GM23338 (cell line): ENCODE data around the gene GZMB. TPM values are rescaled to one million over a fixed set of nuclear protein-coding genes. Genes with fewer than 3 reads are reported as not detected.

Experiments
- ATAC-seq: fragments of 200-7000 bp; cut with Tn5 transposase; 3 replicates; pipeline ENCODE4 v1.9.1; 2020
- DNase-seq: peaks from one replicate; pipeline ENCODE4 v3.0.0-alpha.2; 2015; ENCODE audit warnings: low spot score
- H2AFZ ChIP-seq: fragments of 200-600 bp; sonication (generic); 2 replicates; pipeline ENCODE4 v1.8.0; 2016; ENCODE audit warnings: antibody characterized with exemption, mild to moderate bottlenecking, moderate library complexity
- H3F3A ChIP-seq: fragments of 200-600 bp; sonication (generic); replicated peaks from 2 replicates; pipeline ENCODE4 v1.8.0; 2017; ENCODE audit warnings: antibody characterized with exemption, mixed run types, low read depth
- H3K27ac ChIP-seq: fragments of 200-600 bp; sonication (generic); 2 replicates; pipeline ENCODE4 v1.6.1; 2016; ENCODE audit warnings: low read depth
- H3K27me3 ChIP-seq: fragments of 200-600 bp; sonication (generic); 2 replicates; pipeline ENCODE4 v1.8.0; 2016; ENCODE audit warnings: mild to moderate bottlenecking, mixed run types, moderate library complexity; ENCODE audit not compliant: insufficient read depth
- H3K36me3 ChIP-seq: fragments of 200-600 bp; sonication (generic); 2 replicates; pipeline ENCODE4 v1.8.0; 2016; ENCODE audit warnings: mild to moderate bottlenecking; ENCODE audit not compliant: insufficient read depth
- H3K4me1 ChIP-seq: fragments of 200-600 bp; sonication (generic); 2 replicates; pipeline ENCODE4 v1.8.0; 2016; ENCODE audit warnings: mild to moderate bottlenecking, moderate library complexity; ENCODE audit not compliant: insufficient read depth
- H3K4me2 ChIP-seq: fragments of 200-600 bp; sonication (generic); 2 replicates; pipeline ENCODE4 v1.7.1; 2017; ENCODE audit warnings: mixed run types
- H3K4me3 ChIP-seq: fragments of 200-600 bp; sonication (generic); 2 replicates; pipeline ENCODE4 v1.6.1; 2016; ENCODE audit warnings: mixed run types
- H3K79me2 ChIP-seq: fragments of 200-600 bp; sonication (generic); replicated peaks from 2 replicates; pipeline ENCODE4 v1.8.0; 2017; ENCODE audit warnings: mild to moderate bottlenecking; ENCODE audit not compliant: insufficient read depth
- H3K9me2 ChIP-seq: fragments of 200-600 bp; sonication (generic); 2 replicates; pipeline ENCODE4 v1.8.0; 2017; ENCODE audit not compliant: insufficient read depth
- H4K20me1 ChIP-seq: fragments of 200-600 bp; sonication (generic); replicated peaks from 2 replicates; pipeline ENCODE4 v1.8.0; 2017; ENCODE audit warnings: mild to moderate bottlenecking; ENCODE audit not compliant: insufficient read depth
- H3K27ac Mint-ChIP-seq: 2 replicates; pipeline ENCODE4 v1.8.0; 2020; ENCODE audit warnings: inconsistent platforms, mild to moderate bottlenecking, moderate library complexity, mixed read lengths
- H3K27me3 Mint-ChIP-seq: 3 replicates; pipeline ENCODE4 v1.8.0; 2022; ENCODE audit warnings: low read depth, mild to moderate bottlenecking, moderate library complexity, mixed read lengths, inconsistent platforms; ENCODE audit not compliant: insufficient read depth, poor library complexity
- H3K36me3 Mint-ChIP-seq: 3 replicates; pipeline ENCODE4 v1.8.0; 2021; ENCODE audit warnings: low read depth, mild to moderate bottlenecking, inconsistent platforms, moderate library complexity, mixed read lengths
- H3K4me1 Mint-ChIP-seq: 3 replicates; pipeline ENCODE4 v1.8.0; 2020; ENCODE audit warnings: mild to moderate bottlenecking, inconsistent platforms, mixed read lengths
- H3K4me3 Mint-ChIP-seq: 3 replicates; pipeline ENCODE4 v1.8.0; 2021; ENCODE audit warnings: moderate library complexity, mild to moderate bottlenecking, inconsistent platforms, mixed read lengths
- H3K9me3 Mint-ChIP-seq: 3 replicates; pipeline ENCODE4 v1.8.0; 2020; ENCODE audit warnings: moderate library complexity, mild to moderate bottlenecking, inconsistent platforms, mixed read lengths
- CREB1 ChIP-seq: fragments of 250-450 bp; sonication (Bioruptor Pico); IDR thresholded peaks from 2 replicates; pipeline ENCODE4 v1.5.0; 2020; ENCODE audit warnings: low read depth, mild to moderate bottlenecking, moderate library complexity
- CTCF ChIP-seq, 2 experiments: fragments of 200-600 bp in 1 of 2; sonication (generic) in 1 of 2; conservative IDR thresholded peaks; 2 replicates each; pipeline versions ENCODE4 v1.5.1 to v1.6.1; 2016 to 2017; ENCODE audit warnings: antibody characterized with exemption in 2 of 2, low read depth in 2 of 2, mild to moderate bottlenecking in 2 of 2, moderate library complexity in 1 of 2
- ETS1 ChIP-seq: IDR thresholded peaks from 2 replicates; pipeline ENCODE4 v1.6.1; 2016; ENCODE audit warnings: antibody characterized with exemption
- EZH2 ChIP-seq: fragments of 200-600 bp; sonication (generic); IDR thresholded peaks from one replicate; pipeline ENCODE4 v1.8.0; 2017; ENCODE audit warnings: antibody characterized with exemption, mild to moderate bottlenecking, low read depth; ENCODE audit not compliant: unreplicated experiment
- EZH2phosphoT487 ChIP-seq: fragments of 200-600 bp; sonication (generic); IDR thresholded peaks from one replicate; pipeline ENCODE4 v1.8.1; 2018; ENCODE audit warnings: antibody characterized with exemption; ENCODE audit not compliant: unreplicated experiment
- JUNB ChIP-seq: IDR thresholded peaks from one replicate; pipeline ENCODE4 v1.6.1; 2016; ENCODE audit warnings: antibody characterized with exemption; ENCODE audit not compliant: unreplicated experiment
- NANOG ChIP-seq: IDR thresholded peaks from 2 replicates; pipeline ENCODE4 v1.6.1; 2016; ENCODE audit warnings: antibody characterized with exemption, borderline replicate concordance
- POLR2AphosphoS5 ChIP-seq: IDR thresholded peaks from 2 replicates; pipeline ENCODE4 v1.6.1; 2016; ENCODE audit warnings: antibody characterized with exemption, low read depth
- REST ChIP-seq: IDR thresholded peaks from one replicate; pipeline ENCODE4 v1.6.1; 2018; ENCODE audit warnings: antibody characterized with exemption; ENCODE audit not compliant: unreplicated experiment
- STAT1 ChIP-seq: IDR thresholded peaks from one replicate; pipeline ENCODE4 v1.6.1; 2016; ENCODE audit warnings: antibody characterized with exemption; ENCODE audit not compliant: unreplicated experiment
- ZNF114 ChIP-seq: fragments of 250-450 bp; sonication (Bioruptor Pico); IDR thresholded peaks from 2 replicates; pipeline ENCODE4 v1.5.0; 2020; ENCODE audit warnings: mild to moderate bottlenecking, moderate library complexity
- ZNF331 ChIP-seq: fragments of 250-450 bp; sonication (Bioruptor Pico); IDR thresholded peaks from 2 replicates; pipeline ENCODE4 v1.5.0; 2020; ENCODE audit warnings: low read depth, mild to moderate bottlenecking, moderate library complexity
- polyA plus RNA-seq: library from polyadenylated mRNA; unstranded; fragments of >200 nt; fragmentation: Nextera tagmentation; extraction: Ambion mirVana; gene quantifications from 2 replicates; pipeline ENCODE4 v1.2.1, GENCODE V29; 2016
- total RNA-seq: library from RNA; depleted of rRNA; stranded (reverse); fragments of >200 nt; shearing (Covaris generic); gene quantifications from 2 replicates; pipeline ENCODE4 v1.2.3, GENCODE V29; 2014

GZMB gene
- total and polyA plus RNA-seq, 2 experiments from 2014 or later: not detected

GRCh38 chr14:24632761-24633160 lies 1.2 kb downstream of the GZMB start (continued):
- TF ChIP-seq CTCF (conservative IDR thresholded peaks at IDR 0.05; ENCODE audit: low read depth in 2 of 2) (no peak), ZNF331 (CRISPR knock-in tag) (no peak), JUNB (no peak), REST (no peak), CREB1 (no peak), EZH2 (no peak), STAT1 (no peak), POLR2AphosphoS5 (no peak)

- Mint-ChIP-seq H3K4me3 (no peak overlapping the region), H3K27me3 (no peaks in the 10 kb centered on the region), H3K27ac (no peak overlapping the region), H3K36me3 (no peaks in the 10 kb centered on the region; the same call in 2 of the 3 replicates), H3K4me1 (no peaks in the 10 kb centered on the region), H3K9me3 (peaks cover 3% of the 10 kb centered on the region; the same call in 1 of the 3 replicates)
- Histone ChIP-seq H3K4me3 (no peak overlapping the region), H4K20me1 (no peaks in the 10 kb centered on the region), H3K27ac (no peak overlapping the region), H3F3A (no peaks in the 10 kb centered on the region), H3K4me2 (no peak overlapping the region), H3K9me2 (no peaks in the 10 kb centered on the region), H3K27me3 (no peaks in the 10 kb centered on the region), H3K36me3 (no peaks in the 10 kb centered on the region), H3K79me2 (no peaks in the 10 kb centered on the region), H2AFZ (no peak overlapping the region), H3K4me1 (no peaks in the 10 kb centered on the region)
- no peak for DNase-seq
- ATAC-seq: no peak
- TF ChIP-seq EZH2phosphoT487: no peak
- no peak for TF ChIP-seq ZNF114 (CRISPR knock-in tag)
- no peak for TF ChIP-seq NANOG
- TF ChIP-seq CTCF (conservative IDR thresholded peaks at IDR 0.05; ENCODE audit: low read depth in 2 of 2): no peak
- TF ChIP-seq ZNF331 (CRISPR knock-in tag): no peak
- no peak for TF ChIP-seq CREB1
- no peak for TF ChIP-seq REST
- no peak for TF ChIP-seq ETS1
- TF ChIP-seq POLR2AphosphoS5: no peak
Observed at GRCh38 chr14:24632336-24632735, 1.7 kb downstream of the GZMB start.
